ENCODE results near the gene SLC13A3. TPM values are rescaled to one million over a fixed set of nuclear protein-coding genes. Genes with fewer than 3 reads are reported as not detected.

The SLC13A3 gene
- total RNA-seq, 3 donors from 2014 or later (not counting 1 experiment from before 2014, with no cell fraction given), result 0.63 TPM; not detected in 1

- H3K27ac Mint-ChIP-seq, result no peak overlapping the region
- Histone ChIP-seq H3K9me3 (ENCODE audit: control insufficient read depth, insufficient read depth, low read length) (no peaks in the 10 kb centered on the region), H3K27ac (ENCODE audit: low read length) (no peak overlapping the region), H3K36me3 (ENCODE audit: control insufficient read depth, insufficient read depth, low read length) (no peaks in the 10 kb centered on the region), H3K4me1 (ENCODE audit: control insufficient read depth, insufficient read depth, low read length) (no peaks in the 10 kb centered on the region), H3K27me3 (ENCODE audit: control insufficient read depth, insufficient read depth, low read length) (no peaks in the 10 kb centered on the region), H3K4me3 (ENCODE audit: low read length) (no peak overlapping the region)
- no peaks in the 10 kb centered on the region for H3K9me3 Mint-ChIP-seq
- no peaks in the 10 kb centered on the region for H3K4me1 Mint-ChIP-seq
- no peak for DNase-seq
- H3K4me3 Mint-ChIP-seq, result no peak overlapping the region
- intact Hi-C loops (cut with micrococcal nuclease), result no loop called here
- TF ChIP-seq CTCF (IDR thresholded peaks at IDR 0.05), result no peak
- H3K36me3 Mint-ChIP-seq, result no peaks in the 10 kb centered on the region
- peaks cover under 1 to 9% of the 10 kb centered on the region in 2 donors for H3K27me3 Mint-ChIP-seq (ENCODE audit: low read depth in 2 of 2)
- ATAC-seq, result no peak
- WGBS (ENCODE audit: insufficient coverage), result 15% methylated on average over 9 of the region's 9 CpGs
Observed at GRCh38 chr20:46575937-46576461, 75.3 kb downstream of the SLC13A3 start.

DNA sequence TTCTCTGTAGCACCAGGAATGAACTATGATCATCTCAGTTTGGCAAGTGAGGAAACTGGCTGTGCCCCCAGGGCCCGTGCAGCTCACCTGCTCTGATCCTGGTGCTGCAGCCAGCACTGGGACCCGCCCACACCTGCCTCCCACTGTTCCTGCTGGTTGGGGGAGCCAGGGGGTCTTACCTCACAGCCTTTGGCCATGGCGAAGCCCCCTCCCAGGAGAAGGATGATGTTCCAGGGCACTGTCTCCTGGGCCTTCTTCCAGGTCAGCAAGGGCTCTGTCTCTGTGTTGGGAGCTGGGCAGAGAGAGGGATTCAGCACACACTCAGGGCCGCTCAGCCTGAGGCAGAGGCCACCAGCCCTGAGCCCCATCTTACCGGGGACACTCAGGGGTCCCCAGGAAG is 75.9 kb downstream of the SLC13A3 start:
- no peak overlapping the region for H3K27ac Mint-ChIP-seq
- intact Hi-C loops (cut with micrococcal nuclease), result no loop called here
- no peak for TF ChIP-seq CTCF (IDR thresholded peaks at IDR 0.05)
- WGBS (ENCODE audit: insufficient coverage), result 70% methylated on average over 5 of the region's 5 CpGs
- H3K4me3 Mint-ChIP-seq, result no peak overlapping the region
- no peaks in the 10 kb centered on the region for H3K36me3 Mint-ChIP-seq
- no peaks in the 10 kb centered on the region for H3K4me1 ChIP-seq (ENCODE audit: control insufficient read depth, insufficient read depth, low read length)
- no peaks in the 10 kb centered on the region for H3K36me3 ChIP-seq (ENCODE audit: control insufficient read depth, insufficient read depth, low read length)
- no peaks in the 10 kb centered on the region for H3K27me3 ChIP-seq (ENCODE audit: control insufficient read depth, insufficient read depth, low read length)
- DNase-seq (no peak), ATAC-seq (no peak)
- H3K27ac ChIP-seq (ENCODE audit: low read length), result no peak overlapping the region
- no peaks in the 10 kb centered on the region for H3K9me3 Mint-ChIP-seq
- peaks cover 4 to 15% of the 10 kb centered on the region in 2 donors for H3K27me3 Mint-ChIP-seq (ENCODE audit: low read depth in 2 of 2)
- no peaks in the 10 kb centered on the region for H3K9me3 ChIP-seq (ENCODE audit: control insufficient read depth, insufficient read depth, low read length)
- H3K4me3 ChIP-seq (ENCODE audit: low read length), result no peak overlapping the region
- H3K4me1 Mint-ChIP-seq, result no peaks in the 10 kb centered on the region

- ATAC-seq, result no peak
- no peak overlapping the region for H3K4me3 ChIP-seq (ENCODE audit: low read length)
Observed at GRCh38 chr20:46573788-46574584, 77.3 kb downstream of the SLC13A3 start.

More at GRCh38 chr20:46573788-46574584, 77.3 kb downstream of the SLC13A3 start:
- H3K4me1 Mint-ChIP-seq, result no peaks in the 10 kb centered on the region
- Histone ChIP-seq H3K9me3 (ENCODE audit: control insufficient read depth, insufficient read depth, low read length) (no peaks in the 10 kb centered on the region), H3K36me3 (ENCODE audit: control insufficient read depth, insufficient read depth, low read length) (no peaks in the 10 kb centered on the region), H3K4me1 (ENCODE audit: control insufficient read depth, insufficient read depth, low read length) (no peaks in the 10 kb centered on the region), H3K27me3 (ENCODE audit: control insufficient read depth, insufficient read depth, low read length) (no peaks in the 10 kb centered on the region), H3K27ac (ENCODE audit: low read length) (no peak overlapping the region)
- WGBS (ENCODE audit: insufficient coverage), result 85% methylated on average over 19 of the region's 19 CpGs
- peaks cover 4 to 17% of the 10 kb centered on the region in 2 donors for H3K27me3 Mint-ChIP-seq (ENCODE audit: low read depth in 2 of 2)
- TF ChIP-seq CTCF (IDR thresholded peaks at IDR 0.05), result no peak
- H3K4me3 Mint-ChIP-seq, result no peak overlapping the region
- no peak overlapping the region for H3K27ac Mint-ChIP-seq
- no peaks in the 10 kb centered on the region for H3K9me3 Mint-ChIP-seq
- intact Hi-C loops (cut with micrococcal nuclease), result no loop called here
- no peaks in the 10 kb centered on the region for H3K36me3 Mint-ChIP-seq
- DNase-seq, result no peak

Data from natural killer cell (primary cell).